Keratinocyte (primary cell): ENCODE measurements around the gene MSL3B.
"Not testable (repeated sequence)": the region's sequence is repeated elsewhere in the genome, so short reads cannot be mapped to it uniquely, and the experiment has no call there.

Experiments used
- DNase-seq: peaks from one replicate; pipeline ENCODE4 v3.0.0-alpha.2; 2011; ENCODE audit warnings: low read depth, missing footprints, low spot score
- FAIRE-seq: peaks from 2 replicates; lab custom pipeline; 2011; peaks lifted over from hg19 to GRCh38; lab: Jason Lieb, UNC
- H2AFZ ChIP-seq: 2 replicates; pipeline ENCODE4 v1.6.0; 2012; ENCODE audit warnings: low read length, control low read depth, inconsistent platforms; ENCODE audit not compliant: control insufficient read depth
- H3K27ac ChIP-seq: 2 replicates; pipeline ENCODE4 v1.5.1; 2011; ENCODE audit warnings: low read length; ENCODE audit not compliant: control insufficient read depth, insufficient read depth
- H3K27me3 ChIP-seq: 3 replicates; pipeline ENCODE4 v1.6.0; 2011; ENCODE audit warnings: low read length; ENCODE audit not compliant: control insufficient read depth, insufficient read depth; ENCODE audit errors: extremely low read depth
- H3K36me3 ChIP-seq, 2 experiments: 2 replicates in 1 of 2; 3 replicates in 1 of 2; pipeline ENCODE4 v1.5.1; 2011; ENCODE audit warnings: low read length in 2 of 2, mild to moderate bottlenecking in 1 of 2; ENCODE audit not compliant: control insufficient read depth in 2 of 2, insufficient read depth in 2 of 2; ENCODE audit errors: extremely low read depth in 1 of 2
- H3K4me1 ChIP-seq: 3 replicates; pipeline ENCODE4 v1.5.1; 2011; ENCODE audit warnings: low read length; ENCODE audit not compliant: control insufficient read depth, insufficient read depth; ENCODE audit errors: extremely low read depth
- H3K4me2 ChIP-seq: 3 replicates; pipeline ENCODE4 v1.6.0; 2011; ENCODE audit warnings: low read depth, low read length; ENCODE audit not compliant: control insufficient read depth, insufficient read depth; ENCODE audit errors: extremely low read depth
- H3K4me3 ChIP-seq, 3 experiments: fragments of 200-600 bp in 1 of 3; sonication (generic) in 1 of 3; 2 replicates in 2 of 3; 3 replicates in 1 of 3; pipeline ENCODE4 v1.5.1; 2011 to 2016; ENCODE audit warnings: low read length in 3 of 3, mild to moderate bottlenecking in 3 of 3, control low read depth in 2 of 3, inconsistent platforms in 1 of 3, low read depth in 1 of 3, mixed read lengths in 1 of 3, mixed run types in 1 of 3, moderate library complexity in 1 of 3; ENCODE audit not compliant: control insufficient read depth in 2 of 3, insufficient read depth in 2 of 3; ENCODE audit errors: extremely low read depth in 1 of 3
- H3K79me2 ChIP-seq: 2 replicates; pipeline ENCODE4 v1.6.0; 2012; ENCODE audit warnings: low read length; ENCODE audit not compliant: control insufficient read depth, insufficient read depth
- H3K9ac ChIP-seq: 3 replicates; pipeline ENCODE4 v1.6.0; 2011; ENCODE audit warnings: low read length; ENCODE audit not compliant: control insufficient read depth, insufficient read depth; ENCODE audit errors: extremely low read depth
- H3K9me1 ChIP-seq: 3 replicates; pipeline ENCODE4 v1.6.0; 2011; ENCODE audit warnings: low read length; ENCODE audit not compliant: control insufficient read depth, insufficient read depth; ENCODE audit errors: extremely low read depth
- H3K9me3 ChIP-seq: 2 replicates; pipeline ENCODE4 v1.5.1; 2012; ENCODE audit warnings: low read depth, low read length; ENCODE audit not compliant: control insufficient read depth
- H4K20me1 ChIP-seq: 3 replicates; pipeline ENCODE4 v1.6.0; 2011; ENCODE audit warnings: low read length; ENCODE audit not compliant: control insufficient read depth, insufficient read depth; ENCODE audit errors: extremely low read depth
- EZH2 ChIP-seq: IDR thresholded peaks from one replicate; pipeline ENCODE4 v1.6.1; 2012; ENCODE audit warnings: inconsistent platforms, mild to moderate bottlenecking, low read length, moderate library complexity
- dilution Hi-C: fragments of 300-500 bp; cut with MboI; formaldehyde crosslinking; loops from one replicate; pipeline ENCODE4 v1.7.0; 2020; ENCODE audit warnings: low sequenced_read_pairs; ENCODE audit not compliant: extremely low pct_ligation_motif_present
- TF ChIP-seq, protein P1 (sequence below), 3 experiments: IDR thresholded peaks in 1 of 3; conservative IDR thresholded peaks in 1 of 3; optimal IDR thresholded peaks in 1 of 3; 2 replicates in 2 of 3; 3 replicates in 1 of 3; pipeline versions ENCODE3 to v1.5.1; 2011; ENCODE audit warnings: low read length in 3 of 3, mild to moderate bottlenecking in 3 of 3, moderate library complexity in 2 of 3, control low read depth in 1 of 3, inconsistent platforms in 1 of 3; ENCODE audit not compliant: insufficient read depth in 2 of 3; ENCODE audit errors: extremely low read depth in 1 of 3

The MSL3B gene

DNA sequence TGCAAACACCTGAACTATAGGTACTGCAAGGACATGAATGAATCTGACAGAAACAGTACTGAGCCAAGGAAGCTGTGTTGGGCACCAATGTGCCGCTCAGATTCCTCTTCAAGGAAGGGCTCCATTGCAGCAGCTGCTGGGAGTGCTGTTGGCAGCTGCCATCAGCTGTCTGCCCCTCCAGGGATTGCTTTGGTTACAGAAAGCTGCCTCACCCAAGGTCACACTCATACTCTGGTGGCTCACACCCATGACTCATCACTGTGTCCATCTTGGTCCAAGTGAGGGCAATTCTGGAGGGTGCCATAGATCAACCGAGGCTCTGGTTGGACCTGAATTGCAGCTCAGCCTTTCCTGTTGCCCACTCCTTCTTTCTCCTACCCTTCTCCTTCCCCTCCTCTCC lies 24.6 kb upstream of the MSL3B start:
- Histone ChIP-seq H2AFZ (no peak overlapping the region), H3K27me3 (peaks cover 9% of the 10 kb centered on the region), H3K4me2 (no peak overlapping the region), H3K27ac (no peak overlapping the region), H3K4me3 (no peak overlapping the region), H3K9me1 (no peaks in the 10 kb centered on the region), H3K79me2 (no peaks in the 10 kb centered on the region), H4K20me1 (no peaks in the 10 kb centered on the region), H3K4me1 (no peaks in the 10 kb centered on the region), H3K9me3 (no peaks in the 10 kb centered on the region), H3K9ac (no peak overlapping the region), H3K36me3 (no peaks in the 10 kb centered on the region)
- dilution Hi-C loops: no loop called here
- no peak for FAIRE-seq
- no peak for DNase-seq
- no peak for TF ChIP-seq EZH2
- TF ChIP-seq, protein P1, sequence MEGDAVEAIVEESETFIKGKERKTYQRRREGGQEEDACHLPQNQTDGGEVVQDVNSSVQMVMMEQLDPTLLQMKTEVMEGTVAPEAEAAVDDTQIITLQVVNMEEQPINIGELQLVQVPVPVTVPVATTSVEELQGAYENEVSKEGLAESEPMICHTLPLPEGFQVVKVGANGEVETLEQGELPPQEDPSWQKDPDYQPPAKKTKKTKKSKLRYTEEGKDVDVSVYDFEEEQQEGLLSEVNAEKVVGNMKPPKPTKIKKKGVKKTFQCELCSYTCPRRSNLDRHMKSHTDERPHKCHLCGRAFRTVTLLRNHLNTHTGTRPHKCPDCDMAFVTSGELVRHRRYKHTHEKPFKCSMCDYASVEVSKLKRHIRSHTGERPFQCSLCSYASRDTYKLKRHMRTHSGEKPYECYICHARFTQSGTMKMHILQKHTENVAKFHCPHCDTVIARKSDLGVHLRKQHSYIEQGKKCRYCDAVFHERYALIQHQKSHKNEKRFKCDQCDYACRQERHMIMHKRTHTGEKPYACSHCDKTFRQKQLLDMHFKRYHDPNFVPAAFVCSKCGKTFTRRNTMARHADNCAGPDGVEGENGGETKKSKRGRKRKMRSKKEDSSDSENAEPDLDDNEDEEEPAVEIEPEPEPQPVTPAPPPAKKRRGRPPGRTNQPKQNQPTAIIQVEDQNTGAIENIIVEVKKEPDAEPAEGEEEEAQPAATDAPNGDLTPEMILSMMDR (optimal IDR thresholded peaks at IDR 0.05 in 1 of 3, IDR thresholded peaks at IDR 0.05 in 1 of 3, conservative IDR thresholded peaks at IDR 0.05 in 1 of 3; ENCODE audit: extremely low read depth in 1 of 3, insufficient read depth in 2 of 3, low read length in 3 of 3): no peak

DNA sequence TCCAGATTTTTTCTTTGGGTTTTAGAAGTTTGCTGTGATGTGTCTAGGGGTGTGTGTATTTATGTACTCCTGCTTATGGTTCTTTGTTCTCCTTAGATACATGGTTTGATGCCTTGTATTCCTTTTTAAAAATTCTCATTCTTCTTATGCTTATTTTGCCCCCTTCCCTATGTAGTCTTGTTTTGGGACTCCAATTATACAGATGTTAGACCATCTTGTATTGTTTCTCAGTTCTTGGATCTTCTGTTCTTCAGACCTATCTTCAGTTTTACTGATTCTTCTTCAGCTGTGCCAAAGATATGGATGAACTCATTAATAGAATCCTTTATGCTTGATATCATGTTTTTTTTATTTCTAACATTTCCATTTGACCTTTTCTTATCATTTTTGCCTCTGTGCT lies 14.2 kb upstream of the MSL3B start:
- H3K9ac ChIP-seq: no peak overlapping the region
- no peak for FAIRE-seq
- dilution Hi-C loops: no loop called here
- H3K4me1 ChIP-seq: no peaks in the 10 kb centered on the region
- H3K9me1 ChIP-seq: no peaks in the 10 kb centered on the region
- no peak for TF ChIP-seq EZH2
- TF ChIP-seq, protein P1 (optimal IDR thresholded peaks at IDR 0.05 in 1 of 3, IDR thresholded peaks at IDR 0.05 in 1 of 3, conservative IDR thresholded peaks at IDR 0.05 in 1 of 3; ENCODE audit: extremely low read depth in 1 of 3, insufficient read depth in 2 of 3, low read length in 3 of 3): no peak
- H4K20me1 ChIP-seq: no peaks in the 10 kb centered on the region
- no peaks in the 10 kb centered on the region for H3K79me2 ChIP-seq
- H3K4me2 ChIP-seq: no peak overlapping the region
- no peak overlapping the region for H3K27ac ChIP-seq
- H2AFZ ChIP-seq: no peak overlapping the region
- no peaks in the 10 kb centered on the region for H3K36me3 ChIP-seq
- DNase-seq: no peak
- H3K27me3 ChIP-seq: no peaks in the 10 kb centered on the region
- H3K9me3 ChIP-seq: no peaks in the 10 kb centered on the region
- H3K4me3 ChIP-seq: no peak overlapping the region

DNA sequence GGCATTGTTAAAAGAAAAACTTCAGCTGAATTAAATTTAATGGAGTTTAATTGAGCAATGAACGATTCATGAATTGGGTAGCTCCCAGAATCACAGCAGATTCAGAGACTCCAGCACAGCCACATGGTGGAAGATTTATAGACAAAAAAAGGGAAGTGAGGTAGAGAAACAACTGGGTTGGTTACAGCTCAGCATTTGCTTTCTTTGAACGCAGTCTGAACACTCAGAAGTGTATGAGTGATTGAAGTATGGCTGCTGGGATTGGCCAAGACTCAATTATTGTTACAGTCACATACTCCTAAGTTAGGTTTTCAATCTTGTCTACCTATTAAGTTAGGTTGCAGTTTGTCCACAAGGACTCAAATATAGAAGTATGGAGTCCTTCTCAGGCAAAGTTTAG lies 3.9 kb upstream of the MSL3B start:
- H3K27ac ChIP-seq, H3K79me2 ChIP-seq, dilution Hi-C loops, DNase-seq, H3K4me2 ChIP-seq, H3K36me3 ChIP-seq, H3K9me1 ChIP-seq, H3K4me3 ChIP-seq, H3K4me1 ChIP-seq, H4K20me1 ChIP-seq, H3K9me3 ChIP-seq, H2AFZ ChIP-seq, H3K9ac ChIP-seq, H3K27me3 ChIP-seq: not testable (repeated sequence)
- FAIRE-seq: peak; percentile 9
